CD14-positive monocyte (primary cell): ENCODE data around the gene NCOA7. TPM values are rescaled to one million over a fixed set of nuclear protein-coding genes. Genes with fewer than 3 reads are reported as not detected.

ENCODE experiments used
- DNase-seq, 3 donors: peaks; one replicate each; pipeline ENCODE4 v3.0.0-alpha.2; 2011 to 2022
- H2AFZ ChIP-seq: 2 replicates; pipeline ENCODE4 v1.6.0; 2012; ENCODE audit warnings: mild to moderate bottlenecking, low read depth, low read length, inconsistent platforms; ENCODE audit not compliant: insufficient read depth, poor library complexity, severe bottlenecking
- H3K27ac ChIP-seq, 2 donors: 1 replicate in 1 of 2; 2 replicates in 1 of 2; pipeline ENCODE4 v1.5.1; 2012 to 2013; ENCODE audit warnings: low read length in 2 of 2, control low read depth in 1 of 2, inconsistent platforms in 1 of 2, low read depth in 1 of 2, mild to moderate bottlenecking in 1 of 2
- H3K27me3 ChIP-seq, 2 donors: one replicate each; pipeline versions ENCODE4 v1.6.0 to v1.6.1; 2011 to 2013; ENCODE audit warnings: low read length in 2 of 2; ENCODE audit not compliant: control insufficient read depth in 2 of 2, insufficient read depth in 2 of 2
- H3K36me3 ChIP-seq, 2 donors: replicated peaks in 1 of 2; 1 replicate in 1 of 2; 2 replicates in 1 of 2; pipeline versions ENCODE4 v1.5.1 to v1.6.1; 2012 to 2013; ENCODE audit warnings: low read length in 2 of 2, control low read depth in 1 of 2, inconsistent platforms in 1 of 2, mild to moderate bottlenecking in 1 of 2; ENCODE audit not compliant: insufficient read depth in 2 of 2, control insufficient read depth in 1 of 2
- H3K4me1 ChIP-seq, 2 donors: 1 replicate in 1 of 2; 2 replicates in 1 of 2; pipeline versions ENCODE4 v1.5.1 to v1.6.1; 2012 to 2013; ENCODE audit warnings: low read length in 2 of 2, control low read depth in 1 of 2, inconsistent platforms in 1 of 2, mild to moderate bottlenecking in 1 of 2, moderate library complexity in 1 of 2; ENCODE audit not compliant: insufficient read depth in 2 of 2, control insufficient read depth in 1 of 2
- H3K4me2 ChIP-seq: replicated peaks from 2 replicates; pipeline ENCODE3; 2012; ENCODE audit warnings: low read length, moderate library complexity, mild to moderate bottlenecking; ENCODE audit not compliant: poor library complexity, severe bottlenecking; ENCODE audit errors: extremely low read depth
- H3K4me3 ChIP-seq, 3 experiments: fragments of 200-600 bp in 1 of 3; sonication (generic) in 1 of 3; replicated peaks in 1 of 3; 1 replicate in 2 of 3; 2 replicates in 1 of 3; pipeline ENCODE4 v1.5.1; 2011 to 2013; ENCODE audit warnings: low read length in 3 of 3, mild to moderate bottlenecking in 3 of 3, control low read depth in 2 of 3, low read depth in 2 of 3, inconsistent platforms in 1 of 3, moderate library complexity in 1 of 3
- H3K79me2 ChIP-seq: 2 replicates; pipeline ENCODE4 v1.6.0; 2012; ENCODE audit warnings: mild to moderate bottlenecking, control low read depth, inconsistent platforms, low read length, moderate library complexity; ENCODE audit not compliant: insufficient read depth
- H3K9ac ChIP-seq: 2 replicates; pipeline ENCODE4 v1.6.0; 2017; ENCODE audit warnings: low read length, mild to moderate bottlenecking; ENCODE audit not compliant: insufficient read depth, poor library complexity, severe bottlenecking
- H3K9me3 ChIP-seq, 2 donors: replicated peaks in 1 of 2; 1 replicate in 1 of 2; 2 replicates in 1 of 2; pipeline versions ENCODE4 v1.5.1 to v1.6.1; 2012 to 2013; ENCODE audit warnings: low read length in 2 of 2, control low read depth in 1 of 2; ENCODE audit not compliant: control insufficient read depth in 1 of 2, insufficient read depth in 1 of 2
- H4K20me1 ChIP-seq: 2 replicates; pipeline ENCODE4 v1.6.0; 2012; ENCODE audit warnings: mild to moderate bottlenecking, low read length, control low read depth, moderate library complexity; ENCODE audit not compliant: insufficient read depth
- H3K27ac Mint-ChIP-seq, 7 donors: one replicate each; pipeline ENCODE4 v1.8.0; 2020; ENCODE audit warnings: mild to moderate bottlenecking in 7 of 7, mixed read lengths in 7 of 7, moderate library complexity in 6 of 7, inconsistent platforms in 2 of 7
- H3K27me3 Mint-ChIP-seq, 3 donors: one replicate each; pipeline ENCODE4 v1.8.0; 2021 to 2022; ENCODE audit warnings: low read depth in 3 of 3, mild to moderate bottlenecking in 3 of 3, mixed read lengths in 3 of 3, moderate library complexity in 3 of 3, inconsistent platforms in 1 of 3
- H3K36me3 Mint-ChIP-seq, 2 donors: one replicate each; pipeline ENCODE4 v1.8.0; 2020; ENCODE audit warnings: mixed read lengths in 2 of 2, inconsistent platforms in 1 of 2, mild to moderate bottlenecking in 1 of 2
- H3K4me1 Mint-ChIP-seq: one replicate; pipeline ENCODE4 v1.8.0; 2020; ENCODE audit warnings: mild to moderate bottlenecking, mixed read lengths
- H3K4me3 Mint-ChIP-seq, 2 donors: one replicate each; pipeline ENCODE4 v1.8.0; 2020; ENCODE audit warnings: mild to moderate bottlenecking in 2 of 2, mixed read lengths in 2 of 2, moderate library complexity in 1 of 2
- H3K9me3 Mint-ChIP-seq, 7 donors: one replicate each; pipeline ENCODE4 v1.8.0; 2020 to 2022; ENCODE audit warnings: mixed read lengths in 7 of 7, mild to moderate bottlenecking in 6 of 7, moderate library complexity in 6 of 7, inconsistent platforms in 2 of 7
- CTCF ChIP-seq: fragments of 200-600 bp; IDR thresholded peaks from one replicate; pipeline ENCODE4 v1.8.0; 2022; ENCODE audit warnings: antibody characterized with exemption, mild to moderate bottlenecking
- WGBS: methylation state at CpG from one replicate; pipeline ENCODE4 v1.1.5; 2013; ENCODE audit warnings: missing lambda C conversion rate; ENCODE audit not compliant: insufficient coverage; 5-methylcytosine and 5-hydroxymethylcytosine counted together
- intact Hi-C, 2 donors: fragments of 100-400 bp; cut with micrococcal nuclease; formaldehyde crosslinking; loops; one replicate each; pipeline versions ENCODE4 v1.15.0 to v1.15.1; 2023
- polyA plus RNA-seq, 3 donors: library from polyadenylated mRNA; depleted of rRNA in 1 of 3; unstranded in 2 of 3; stranded (reverse) in 1 of 3; fragments of 300-500 nt in 2 of 3; fragments of >200 nt in 1 of 3; fragmentation: Illumina TruSeq in 2 of 3; gene quantifications; 1 replicate in 2 of 3; 2 replicates in 1 of 3; pipeline ENCODE4 v1.2.3, GENCODE V29; 2012 to 2021

The NCOA7 gene
- polyA plus RNA-seq, 3 donors: 8.3 to 21.9 (median 11.2) TPM

- Mint-ChIP-seq H3K9me3 (peaks cover 0 to 2% (median 0%) of the 10 kb centered on the region in 7 donors), H3K4me3 (peak overlapping the region in 1 of 2 donors; percentile 68), H3K4me1 (peaks cover 47% of the 10 kb centered on the region), H3K27ac (peak overlapping the region in 6 of 7 donors; percentile 20 to 83 (median 60)), H3K36me3 (peaks cover 2 to 9% of the 10 kb centered on the region in 2 donors), H3K27me3 (peaks cover 0 to 4% (median 2%) of the 10 kb centered on the region in 3 donors)
- H3K4me3 ChIP-seq: peak overlapping the region in 1 of 3 experiments; percentile 27
- DNase-seq: peak in 1 of 3 donors; percentile 36
- no peaks in the 10 kb centered on the region for H3K36me3 ChIP-seq
- intact Hi-C loops: no loop called here
- H2AFZ ChIP-seq: no peak overlapping the region
- H3K79me2 ChIP-seq: peaks cover 15% of the 10 kb centered on the region
- peak overlapping the region; percentile 33 for H3K4me2 ChIP-seq
- H3K27ac ChIP-seq: peak overlapping the region in 1 of 2 donors; percentile 27
- TF ChIP-seq CTCF: no peak
- H3K4me1 ChIP-seq: peaks cover 33 to 39% of the 10 kb centered on the region in 2 donors
- no peak overlapping the region for H3K9ac ChIP-seq
- H4K20me1 ChIP-seq: no peaks in the 10 kb centered on the region
- no peaks in the 10 kb centered on the region for H3K9me3 ChIP-seq
- H3K27me3 ChIP-seq: no peaks in the 10 kb centered on the region
- 23% methylated on average over 1 of the region's 2 CpGs for WGBS
These were observed 37.1 kb downstream of the NCOA7 start for GRCh38 chr6:125827788-125828320.

- Histone ChIP-seq H3K79me2 (peaks cover 16% of the 10 kb centered on the region), H3K27ac (peak overlapping the region in 1 of 2 donors; percentile 27), H3K4me1 (peaks cover 40 to 46% of the 10 kb centered on the region in 2 donors), H3K9me3 (no peaks in the 10 kb centered on the region), H3K27me3 (no peaks in the 10 kb centered on the region), H3K4me3 (peak overlapping the region in 1 of 3 experiments; percentile 27), H3K4me2 (peak overlapping the region; percentile 33), H4K20me1 (no peaks in the 10 kb centered on the region), H2AFZ (no peak overlapping the region), H3K36me3 (no peaks in the 10 kb centered on the region), H3K9ac (no peak overlapping the region)
- no peak for TF ChIP-seq CTCF
- 70% methylated on average over 1 of the region's 2 CpGs for WGBS
- Mint-ChIP-seq H3K4me1 (peaks cover 54% of the 10 kb centered on the region), H3K36me3 (peaks cover 2 to 6% of the 10 kb centered on the region in 2 donors), H3K27ac (peak overlapping the region in 5 of 7 donors; percentile 20 to 83 (median 67)), H3K9me3 (peaks cover 0 to 2% (median 0%) of the 10 kb centered on the region in 7 donors), H3K4me3 (peak overlapping the region in 1 of 2 donors; percentile 68), H3K27me3 (peaks cover 0 to 4% (median 2%) of the 10 kb centered on the region in 3 donors)
- DNase-seq: no peak
- intact Hi-C loops: no loop called here
These were observed 37.8 kb downstream of the NCOA7 start for GRCh38 chr6:125828476-125829039.
